Measurements from ENCODE around the gene VPS35.
A peak's percentile ranks its signal among the peaks of the same experiment; 100 is the strongest.

Gene VPS35

DNA sequence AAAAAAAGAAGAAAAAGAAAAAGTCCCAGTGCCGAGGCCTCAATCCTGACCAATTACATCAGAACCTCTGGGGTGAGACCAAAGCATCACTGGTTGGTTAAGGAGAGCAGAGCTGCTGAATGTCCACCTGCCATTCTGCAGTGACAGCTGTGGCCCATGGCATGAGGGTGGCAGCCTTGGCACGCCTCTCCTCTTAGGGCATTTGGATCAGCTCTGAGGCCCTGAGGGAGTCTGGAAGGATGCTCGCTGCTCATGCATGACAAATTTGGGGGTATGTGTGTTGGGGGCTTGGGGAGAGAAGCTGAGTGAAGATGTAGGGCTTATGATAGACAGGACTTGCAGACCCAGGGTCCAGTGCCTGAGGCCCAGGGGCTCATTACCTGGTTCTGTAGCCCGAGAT lies 32.9 kb upstream of the VPS35 start:
- no peak overlapping the region for H3K4me3 ChIP-seq (replicated peaks in 1 of 2; ENCODE audit: low read depth in 2 of 2, low read length in 2 of 2)
- TF ChIP-seq, protein P1, sequence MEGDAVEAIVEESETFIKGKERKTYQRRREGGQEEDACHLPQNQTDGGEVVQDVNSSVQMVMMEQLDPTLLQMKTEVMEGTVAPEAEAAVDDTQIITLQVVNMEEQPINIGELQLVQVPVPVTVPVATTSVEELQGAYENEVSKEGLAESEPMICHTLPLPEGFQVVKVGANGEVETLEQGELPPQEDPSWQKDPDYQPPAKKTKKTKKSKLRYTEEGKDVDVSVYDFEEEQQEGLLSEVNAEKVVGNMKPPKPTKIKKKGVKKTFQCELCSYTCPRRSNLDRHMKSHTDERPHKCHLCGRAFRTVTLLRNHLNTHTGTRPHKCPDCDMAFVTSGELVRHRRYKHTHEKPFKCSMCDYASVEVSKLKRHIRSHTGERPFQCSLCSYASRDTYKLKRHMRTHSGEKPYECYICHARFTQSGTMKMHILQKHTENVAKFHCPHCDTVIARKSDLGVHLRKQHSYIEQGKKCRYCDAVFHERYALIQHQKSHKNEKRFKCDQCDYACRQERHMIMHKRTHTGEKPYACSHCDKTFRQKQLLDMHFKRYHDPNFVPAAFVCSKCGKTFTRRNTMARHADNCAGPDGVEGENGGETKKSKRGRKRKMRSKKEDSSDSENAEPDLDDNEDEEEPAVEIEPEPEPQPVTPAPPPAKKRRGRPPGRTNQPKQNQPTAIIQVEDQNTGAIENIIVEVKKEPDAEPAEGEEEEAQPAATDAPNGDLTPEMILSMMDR (IDR thresholded peaks at IDR 0.05; ENCODE audit: low read depth, low read length) = no peak
- no peak for DNase-seq (ENCODE audit: low read depth in 2 of 2)

DNA sequence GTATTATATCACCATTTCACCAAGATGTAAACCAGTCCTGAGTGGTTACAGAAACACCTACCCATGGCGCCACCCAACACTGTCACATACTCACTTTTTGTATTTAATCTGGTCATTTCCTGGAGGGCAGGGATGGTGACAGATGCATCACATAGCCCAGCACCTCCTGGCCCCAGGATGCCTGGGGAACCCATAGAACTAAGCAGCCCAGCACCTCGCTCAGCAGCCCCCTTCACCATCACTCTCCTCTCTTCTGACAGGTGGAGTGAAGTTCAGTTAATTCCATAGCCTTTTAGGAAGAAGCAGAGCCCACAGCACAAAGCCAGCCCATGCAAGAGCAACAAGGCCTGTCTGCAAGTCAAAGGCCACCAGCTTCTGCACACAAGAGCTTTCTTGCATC lies 31.6 kb upstream of the VPS35 start:
- TF ChIP-seq, protein P1 (IDR thresholded peaks at IDR 0.05; ENCODE audit: low read depth, low read length) = no peak
- no peak overlapping the region for H3K4me3 ChIP-seq (replicated peaks in 1 of 2; ENCODE audit: low read depth in 2 of 2, low read length in 2 of 2)
- no peak for DNase-seq (ENCODE audit: low read depth in 2 of 2)

DNA sequence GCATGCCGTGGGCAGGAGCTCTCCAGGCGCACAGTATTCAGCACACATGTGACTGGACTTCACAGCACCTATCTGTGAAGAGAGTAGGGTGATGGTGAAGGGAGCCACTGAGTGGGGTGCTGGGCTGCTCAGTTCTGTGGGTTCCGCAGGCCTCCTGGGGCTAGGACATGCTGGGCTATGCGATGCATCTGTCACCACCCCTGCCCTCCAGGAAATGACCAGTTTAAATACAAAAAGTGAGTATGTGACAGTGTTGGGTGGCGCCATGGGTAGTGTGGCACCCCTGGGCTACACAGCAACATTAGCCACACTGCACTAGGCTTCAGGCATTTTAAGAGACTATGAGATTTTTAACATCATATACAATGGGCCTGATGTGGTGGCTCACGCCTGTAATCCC lies 30.6 kb upstream of the VPS35 start:
- no peak overlapping the region for H3K4me3 ChIP-seq (replicated peaks in 1 of 2; ENCODE audit: low read depth in 2 of 2, low read length in 2 of 2)
- no peak for DNase-seq (ENCODE audit: low read depth in 2 of 2)
- TF ChIP-seq, protein P1 (IDR thresholded peaks at IDR 0.05; ENCODE audit: low read depth, low read length) = no peak

DNA sequence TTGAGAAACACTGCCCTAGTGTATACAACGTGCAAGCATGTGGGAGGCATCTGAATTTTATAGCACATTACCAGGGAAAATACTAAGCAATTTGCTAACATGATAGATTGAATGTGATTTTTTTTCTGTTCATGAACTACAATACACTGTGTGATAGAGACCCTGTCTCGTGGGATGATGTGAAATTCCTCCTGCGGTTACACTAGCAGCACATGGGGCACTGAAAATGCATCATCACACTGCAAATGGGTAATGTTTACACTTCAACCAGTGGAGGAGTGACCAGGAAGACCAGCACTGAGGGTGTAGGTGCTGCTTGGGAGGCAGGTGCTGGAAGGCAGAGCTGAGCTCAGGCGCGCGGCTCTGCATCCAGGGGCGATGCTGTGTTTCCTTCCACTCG lies 29.2 kb upstream of the VPS35 start:
- TF ChIP-seq, protein P1 (IDR thresholded peaks at IDR 0.05; ENCODE audit: low read depth, low read length) = no peak
- H3K4me3 ChIP-seq (replicated peaks in 1 of 2; ENCODE audit: low read depth in 2 of 2, low read length in 2 of 2) = no peak overlapping the region
- no peak for DNase-seq (ENCODE audit: low read depth in 2 of 2)

DNA sequence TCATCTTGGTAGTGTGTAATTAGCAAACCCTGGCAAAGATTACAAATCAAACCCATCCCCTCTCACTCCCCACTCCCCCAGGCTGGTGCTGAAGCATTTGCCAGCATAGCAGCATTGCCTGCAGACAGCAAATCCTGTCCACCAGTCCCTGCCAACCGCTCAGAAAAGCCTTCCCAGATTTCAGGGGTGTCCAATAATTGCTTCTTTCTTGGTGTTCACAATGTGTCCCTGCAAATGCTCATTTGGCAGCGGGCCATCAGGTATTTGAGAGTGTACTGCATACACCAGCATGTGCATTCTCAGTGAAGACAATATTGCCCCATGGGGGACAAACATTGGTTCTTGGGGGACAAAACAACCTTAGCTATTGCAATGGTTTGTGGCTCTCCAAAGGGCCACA lies 28.7 kb upstream of the VPS35 start:
- no peak overlapping the region for H3K4me3 ChIP-seq (replicated peaks in 1 of 2; ENCODE audit: low read depth in 2 of 2, low read length in 2 of 2)
- TF ChIP-seq, protein P1 (IDR thresholded peaks at IDR 0.05; ENCODE audit: low read depth, low read length) = no peak
- no peak for DNase-seq (ENCODE audit: low read depth in 2 of 2)

DNA sequence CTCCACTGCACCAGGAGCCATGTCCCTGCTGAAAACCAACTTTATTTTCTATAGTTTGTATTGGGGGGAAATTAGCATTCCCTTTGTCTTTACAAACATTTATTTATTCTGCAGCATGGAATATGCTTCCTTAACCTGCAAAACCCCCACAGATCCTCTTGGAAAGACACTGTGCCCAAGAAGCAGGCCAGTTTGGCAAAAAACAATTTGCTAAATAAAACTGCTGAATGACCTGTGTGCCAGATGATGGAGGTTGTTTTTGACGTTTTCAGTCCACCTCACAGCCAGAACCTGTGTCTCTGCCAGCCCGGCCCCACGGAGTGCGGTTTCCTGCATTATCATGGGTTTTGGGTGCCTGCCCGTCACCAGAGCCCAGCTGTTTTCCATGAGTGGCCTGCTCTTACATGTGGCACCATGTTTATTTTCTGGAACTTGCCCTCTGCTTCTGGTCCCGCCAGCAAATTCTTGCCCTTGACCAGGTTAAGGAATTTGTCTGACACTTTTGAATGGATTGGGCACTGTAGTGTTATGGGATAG lies 26.9 kb upstream of the VPS35 start:
- peak in 1 of 2 donors; percentile 5 for DNase-seq (ENCODE audit: low read depth in 2 of 2)
- TF ChIP-seq, protein P1 (IDR thresholded peaks at IDR 0.05; ENCODE audit: low read depth, low read length) = no peak
- no peak overlapping the region for H3K4me3 ChIP-seq (replicated peaks in 1 of 2; ENCODE audit: low read depth in 2 of 2, low read length in 2 of 2)

Data from cardiac fibroblast (primary cell).